ENCODE measurements around the gene MAVS. TPM values are rescaled to one million over a fixed set of nuclear protein-coding genes. Genes with fewer than 3 reads are reported as not detected.

Gene MAVS
- total RNA-seq: 23.2 and 42.4 TPM in 2 replicates

DNA sequence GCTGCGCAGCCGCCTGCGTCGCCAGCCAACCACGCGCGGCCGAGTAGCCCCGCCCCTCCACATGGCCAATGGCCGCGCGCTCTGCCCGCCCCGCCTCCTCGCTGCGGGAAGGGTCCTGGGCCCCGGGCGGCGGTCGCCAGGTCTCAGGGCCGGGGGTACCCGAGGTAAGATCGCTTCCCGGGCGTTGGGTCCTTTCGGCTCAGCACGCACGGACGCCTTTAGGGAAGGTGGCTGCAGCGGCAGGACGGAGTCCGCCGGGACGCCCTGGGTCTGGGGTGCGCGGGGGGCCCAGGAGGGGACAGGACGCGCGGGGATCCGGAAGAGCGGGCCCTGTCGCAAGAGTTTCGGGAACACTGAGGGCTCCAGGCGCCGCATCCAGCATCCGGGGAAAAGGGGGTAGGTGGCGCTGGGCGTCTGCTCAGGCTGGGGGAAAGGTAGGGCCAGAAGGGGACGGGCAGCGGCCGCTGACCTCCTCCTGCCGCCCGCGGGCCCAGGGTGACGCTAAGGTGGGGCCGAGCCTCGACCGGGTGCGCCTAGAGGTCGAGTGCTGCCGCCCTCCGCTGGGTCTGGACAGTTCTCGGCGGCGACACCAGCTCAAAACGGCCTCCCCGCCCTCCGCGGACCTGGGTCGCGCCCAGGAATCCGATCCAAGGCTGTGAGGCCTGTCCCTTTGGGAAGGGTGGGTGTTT, at the start of gene MAVS:
Gene MAVS, plus strand, starts transcription at position 95 of the 689 bp plus-strand sequence. CDS start 7,791 bp downstream, outside the sequence.

GRCh38 chr20:3820048-3820900, 26.4 kb upstream of the MAVS start, which contains the start of gene AP5S1:
AP5S1 (plus strand) TSS chr20:3820547; CDS start chr20:3822118, 1,571 bp downstream.

DNA sequence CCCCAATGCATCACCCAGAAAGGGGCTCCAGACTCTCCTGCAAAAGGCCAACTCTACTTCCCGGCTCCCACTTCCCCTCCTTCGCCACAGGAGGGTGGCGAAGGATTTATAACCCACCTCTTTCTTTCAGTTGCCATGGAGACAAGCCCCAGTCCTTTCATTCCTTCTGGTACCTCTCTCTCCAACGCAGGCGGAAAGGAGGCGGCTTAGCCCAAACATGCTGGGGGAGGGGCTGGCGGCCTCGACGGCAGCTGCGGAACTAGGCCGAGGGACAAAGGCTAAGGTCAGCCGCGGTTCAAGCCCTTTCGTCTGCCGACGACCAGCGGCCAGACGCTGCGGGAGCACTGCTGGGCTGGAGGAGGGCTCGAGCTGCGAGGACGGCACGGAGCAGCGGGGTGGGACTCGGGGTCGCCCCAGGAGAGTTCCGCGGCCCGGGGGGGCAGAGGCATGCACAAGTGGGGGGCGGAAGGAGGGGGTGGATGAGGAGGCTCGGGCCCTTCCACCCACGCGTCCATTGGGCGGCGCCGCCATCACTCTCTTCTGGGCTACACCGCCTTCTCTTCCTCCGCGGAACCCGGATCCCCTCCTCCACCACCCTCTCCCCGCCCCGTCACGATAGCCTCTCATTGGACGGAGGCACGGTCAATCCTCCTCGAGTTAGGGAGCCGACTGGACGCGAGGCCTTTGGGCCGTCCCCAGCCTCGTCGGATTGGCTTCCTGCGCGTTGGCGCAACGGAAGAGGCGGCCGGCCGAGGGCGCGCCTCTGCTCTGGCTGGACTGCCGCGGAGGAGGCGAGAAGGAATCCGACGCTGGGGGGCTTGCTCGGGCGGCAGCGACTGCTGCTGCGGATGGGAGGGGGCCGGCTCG, 42.2 kb downstream of the MAVS start, which contains the start of gene PANK2:
Gene PANK2, plus strand, starts transcription at position 766 of the 867 bp plus-strand sequence.

Small RNAs within 50 kb of the gene (small RNA-seq; reads per million reads assigned to genes)
- 58.2 reads per million, percentile 98 among the genes with 10 or more reads in this experiment for gene MIR103A2 (ENCODE audit: low replicate concordance)

Other genes with a start within 250 kb of the MAVS start
- not detected in 2 replicates for gene GFRA4, start 183.4 kb upstream of the MAVS start, total RNA-seq
- 11.4 and 19.5 TPM in 2 replicates for gene ADAM33, start 164.8 kb upstream of the MAVS start, total RNA-seq
- under 0.01 TPM in 2 replicates for gene SIGLEC1, start 134.2 kb upstream of the MAVS start, total RNA-seq
- gene HSPA12B, start 114.1 kb upstream of the MAVS start, total RNA-seq: under 0.01 TPM in 1 of 2 replicates, not detected in the other
- gene ADISSP, start 79.1 kb upstream of the MAVS start, total RNA-seq: 13.8 and 31.2 TPM in 2 replicates
- 0.14 and 0.22 TPM in 2 replicates for gene SPEF1, start 65.4 kb upstream of the MAVS start, total RNA-seq
- gene CENPB, start 60.1 kb upstream of the MAVS start, total RNA-seq: 105 and 150 TPM in 2 replicates
- gene CDC25B, start 50.5 kb upstream of the MAVS start, total RNA-seq: 70.7 and 92.6 TPM in 2 replicates
- 24.9 and 33.6 TPM in 2 replicates for gene AP5S1, start 26.3 kb upstream of the MAVS start, total RNA-seq
- 50.3 and 67.0 TPM in 2 replicates for gene PANK2, start 42.6 kb downstream of the MAVS start, total RNA-seq
- 25.4 and 31.5 TPM in 2 replicates for gene RNF24, start 168.7 kb downstream of the MAVS start, total RNA-seq

Data from placental pericyte (primary cell).